ENCODE measurements around the gene ARID1B.
A peak's percentile ranks its signal among the peaks of the same experiment; 100 is the strongest.
"Not testable (repeated sequence)": the region's sequence is repeated elsewhere in the genome, so short reads cannot be mapped to it uniquely, and the experiment has no call there.

The ARID1B gene

DNA sequence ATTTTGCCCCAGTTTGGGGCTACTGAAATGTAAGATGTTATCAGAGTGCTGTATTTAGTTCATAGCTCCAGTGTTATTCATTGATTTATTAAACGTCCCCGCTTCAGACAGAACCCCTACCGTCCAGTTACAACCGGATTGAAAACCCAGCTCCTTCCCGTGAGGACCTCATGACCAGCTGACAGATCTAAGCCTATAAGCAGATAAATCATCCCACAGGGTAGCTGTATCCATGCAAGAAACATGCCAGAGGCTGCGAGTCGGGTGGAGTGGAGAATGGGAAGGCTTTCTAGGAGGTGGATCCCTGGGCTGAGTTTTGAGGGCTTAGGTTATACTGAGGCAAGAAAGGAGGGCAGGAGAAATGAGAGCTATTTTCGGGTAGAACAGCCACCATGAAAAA, 260.0 kb downstream of the ARID1B start:
- H3K4me2 ChIP-seq (ENCODE audit: low read length) = no peak overlapping the region
- no peak overlapping the region for H3K9ac ChIP-seq
- H3K27ac ChIP-seq = no peak overlapping the region
- no peak overlapping the region for H3K4me3 ChIP-seq (ENCODE audit: low read depth, low read length)
- H3K79me2 ChIP-seq = peaks cover 49% of the 10 kb centered on the region
- no peaks in the 10 kb centered on the region for H3K9me3 ChIP-seq (ENCODE audit: control insufficient read depth, low read length)
- H3K36me3 ChIP-seq (ENCODE audit: control insufficient read depth, insufficient read depth, low read length) = no peaks in the 10 kb centered on the region
- no peaks in the 10 kb centered on the region for H3K27me3 ChIP-seq (ENCODE audit: control insufficient read depth, insufficient read depth, low read length)
- no peak overlapping the region for H2AFZ ChIP-seq
- H3K4me1 ChIP-seq = no peaks in the 10 kb centered on the region
- TF ChIP-seq CTCF (IDR thresholded peaks at IDR 0.05) = no peak

DNA sequence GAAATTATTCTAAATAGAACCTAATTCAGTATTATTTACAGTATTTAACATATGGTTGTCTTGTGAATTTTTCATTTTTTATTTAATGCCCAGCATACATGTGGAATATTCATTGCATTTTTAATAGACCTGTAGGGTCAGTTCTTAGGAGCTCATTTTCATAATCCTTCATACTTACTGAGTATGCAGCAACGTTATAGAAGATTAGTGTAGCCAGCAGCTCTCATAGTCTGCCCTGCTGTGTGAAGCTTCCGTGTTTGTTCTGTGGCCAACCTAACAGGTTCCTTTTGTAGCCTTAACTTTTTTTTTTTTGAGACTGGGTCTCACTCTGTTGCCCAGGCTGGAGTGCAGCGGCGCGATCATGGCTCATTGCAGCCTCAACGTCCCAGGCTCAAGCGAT, 261.4 kb downstream of the ARID1B start:
- Histone ChIP-seq H3K4me1 (no peaks in the 10 kb centered on the region), H3K4me3 (ENCODE audit: low read depth, low read length) (no peak overlapping the region), H3K36me3 (ENCODE audit: control insufficient read depth, insufficient read depth, low read length) (no peaks in the 10 kb centered on the region), H3K9ac (no peak overlapping the region), H3K9me3 (ENCODE audit: control insufficient read depth, low read length) (no peaks in the 10 kb centered on the region), H3K79me2 (peaks cover 44% of the 10 kb centered on the region), H3K27ac (no peak overlapping the region), H3K27me3 (ENCODE audit: control insufficient read depth, insufficient read depth, low read length) (no peaks in the 10 kb centered on the region), H2AFZ (no peak overlapping the region), H3K4me2 (ENCODE audit: low read length) (no peak overlapping the region)
- TF ChIP-seq CTCF (IDR thresholded peaks at IDR 0.05) = no peak

- not testable (repeated sequence) for H3K9me3 ChIP-seq (ENCODE audit: control insufficient read depth, low read length); H3K4me1 ChIP-seq; H3K27me3 ChIP-seq (ENCODE audit: control insufficient read depth, insufficient read depth, low read length); H3K9ac ChIP-seq; H3K4me2 ChIP-seq (ENCODE audit: low read length); H3K36me3 ChIP-seq (ENCODE audit: control insufficient read depth, insufficient read depth, low read length); H2AFZ ChIP-seq; H3K4me3 ChIP-seq (ENCODE audit: low read depth, low read length); H3K27ac ChIP-seq
- H3K79me2 ChIP-seq = peaks cover 37% of the 10 kb centered on the region
These were observed 262.5 kb downstream of the ARID1B start for GRCh38 chr6:157039639-157040038.

GRCh38 chr6:157040191-157040590, 263.0 kb downstream of the ARID1B start:
- no peaks in the 10 kb centered on the region for H3K9me3 ChIP-seq (ENCODE audit: control insufficient read depth, low read length)
- H3K4me3 ChIP-seq (ENCODE audit: low read depth, low read length) = no peak overlapping the region

DNA sequence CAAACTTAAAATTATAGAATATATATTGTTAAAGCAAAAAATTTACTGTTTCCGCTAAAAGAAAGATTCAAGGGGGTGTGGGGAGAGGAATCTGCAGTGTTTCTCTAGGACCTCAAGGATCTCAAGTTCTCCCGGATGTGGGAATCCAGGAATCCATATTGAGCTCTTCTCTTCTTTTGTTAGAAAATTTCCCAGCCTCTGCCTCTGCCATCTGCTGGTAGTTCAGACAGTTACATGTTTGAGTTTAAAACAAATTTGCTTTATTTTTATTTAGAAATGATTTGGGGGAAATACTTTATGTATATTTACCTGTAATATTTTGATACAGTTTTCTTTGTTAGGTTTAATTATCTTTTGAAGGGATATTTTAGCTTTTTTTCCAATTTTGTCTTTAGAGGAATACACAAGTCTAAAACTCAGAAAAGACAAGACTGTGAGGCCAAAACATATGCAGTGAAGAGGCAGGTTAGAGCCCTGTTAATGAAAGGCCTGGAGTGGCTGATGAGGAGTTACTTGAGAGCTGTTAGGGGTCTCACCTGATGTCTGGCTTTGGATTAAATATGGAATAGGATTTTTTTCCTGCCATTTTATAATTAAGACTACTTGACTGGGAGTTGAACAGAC, 268.8 kb downstream of the ARID1B start:
- H3K9ac ChIP-seq = no peak overlapping the region

More at GRCh38 chr6:157040191-157040590, 263.0 kb downstream of the ARID1B start:
- Histone ChIP-seq H3K4me2 (ENCODE audit: low read length) (no peak overlapping the region), H3K9ac (no peak overlapping the region), H3K27me3 (ENCODE audit: control insufficient read depth, insufficient read depth, low read length) (no peaks in the 10 kb centered on the region), H3K79me2 (peaks cover 38% of the 10 kb centered on the region), H2AFZ (no peak overlapping the region), H3K27ac (no peak overlapping the region), H3K36me3 (ENCODE audit: control insufficient read depth, insufficient read depth, low read length) (no peaks in the 10 kb centered on the region), H3K4me1 (no peaks in the 10 kb centered on the region)
- no peak for TF ChIP-seq CTCF (IDR thresholded peaks at IDR 0.05)

More for the DNA sequence above, 268.8 kb downstream of the ARID1B start:
- peak; percentile 60 for TF ChIP-seq CTCF (IDR thresholded peaks at IDR 0.05)
- Histone ChIP-seq H3K9me3 (ENCODE audit: control insufficient read depth, low read length) (no peaks in the 10 kb centered on the region), H3K4me2 (ENCODE audit: low read length) (no peak overlapping the region), H3K4me3 (ENCODE audit: low read depth, low read length) (no peak overlapping the region), H3K4me1 (no peaks in the 10 kb centered on the region), H3K36me3 (ENCODE audit: control insufficient read depth, insufficient read depth, low read length) (no peaks in the 10 kb centered on the region), H3K79me2 (peaks cover 42% of the 10 kb centered on the region), H3K27ac (no peak overlapping the region), H3K27me3 (ENCODE audit: control insufficient read depth, insufficient read depth, low read length) (no peaks in the 10 kb centered on the region), H2AFZ (no peak overlapping the region)
